Panc1 (cell line): ENCODE measurements around the gene GNB1. TPM values are rescaled to one million over a fixed set of nuclear protein-coding genes. Genes with fewer than 3 reads are reported as not detected.
"Not testable (repeated sequence)": the region's sequence is repeated elsewhere in the genome, so short reads cannot be mapped to it uniquely, and the experiment has no call there.

Experiments used
- ATAC-seq: fragments of 200-7000 bp; cut with Tn5 transposase; 2 replicates; pipeline ENCODE4 v1.9.1; 2020; ENCODE audit warnings: mild to moderate bottlenecking, moderate library complexity
- BruUV-seq: library from RNA; stranded (reverse); fragments of 400-500 nt; replicated peaks from 2 replicates; lab custom pipeline; 2021; lab: Mats Ljungman, UMichigan
- CTCF ChIA-PET: fragments of 300-600 bp; sonication (Branson Sonifier 250); formaldehyde crosslinking; loops from one replicate; lab custom pipeline; 2022; ENCODE audit warnings: antibody characterized with exemption; lab: Charles Lee
- POLR2A ChIA-PET: fragments of 300-600 bp; sonication (Branson Sonifier 250); formaldehyde crosslinking; loops from one replicate; lab custom pipeline; 2022; ENCODE audit warnings: antibody characterized with exemption; lab: Charles Lee
- DNase-seq: peaks from one replicate; pipeline ENCODE4 v3.0.0-alpha.2; 2010; ENCODE audit warnings: low read depth, low spot score
- H3K27ac ChIP-seq: 2 replicates; pipeline ENCODE4 v1.5.1; 2011; ENCODE audit warnings: mild to moderate bottlenecking, low read length, inconsistent platforms
- H3K27me3 ChIP-seq: fragments of 200-500 bp; sonication (Bioruptor generic); 2 replicates; pipeline ENCODE4 v1.6.0; 2014; ENCODE audit warnings: low read length, inconsistent platforms; ENCODE audit not compliant: control insufficient read depth, insufficient read depth
- H3K36me3 ChIP-seq: fragments of 200-500 bp; sonication (Bioruptor generic); 2 replicates; pipeline ENCODE4 v1.5.1; 2014; ENCODE audit warnings: inconsistent platforms, mild to moderate bottlenecking, low read length, moderate library complexity; ENCODE audit not compliant: control insufficient read depth, insufficient read depth
- H3K4me1 ChIP-seq: 2 replicates; pipeline ENCODE4 v1.5.1; 2011; ENCODE audit warnings: inconsistent platforms, mild to moderate bottlenecking, low read length, moderate library complexity; ENCODE audit not compliant: control insufficient read depth, insufficient read depth
- H3K4me3 ChIP-seq, 2 experiments: 2 replicates each; pipeline ENCODE4 v1.5.1; 2011 to 2012; ENCODE audit warnings: low read depth in 2 of 2, low read length in 2 of 2, mild to moderate bottlenecking in 2 of 2, inconsistent platforms in 1 of 2, moderate library complexity in 1 of 2
- H3K9me3 ChIP-seq: fragments of 200-500 bp; sonication (Bioruptor generic); 2 replicates; pipeline ENCODE4 v1.5.1; 2014; ENCODE audit warnings: low read depth, mild to moderate bottlenecking, inconsistent platforms, low read length, moderate library complexity; ENCODE audit not compliant: control insufficient read depth, insufficient read depth
- POLR2AphosphoS5 ChIP-seq: IDR thresholded peaks from 2 replicates; pipeline ENCODE4 v1.6.1; 2012; ENCODE audit warnings: mild to moderate bottlenecking, low read depth, low read length, moderate library complexity
- REST ChIP-seq, 2 experiments: IDR thresholded peaks; 2 replicates each; pipeline ENCODE4 v1.6.1; 2011 to 2012; ENCODE audit warnings: low read depth in 2 of 2, control low read depth in 1 of 2, low read length in 1 of 2, mild to moderate bottlenecking in 1 of 2, moderate library complexity in 1 of 2; ENCODE audit not compliant: insufficient read depth in 1 of 2
- SIN3A ChIP-seq: IDR thresholded peaks from 2 replicates; pipeline ENCODE4 v1.6.1; 2012; ENCODE audit warnings: low read depth, mild to moderate bottlenecking, low read length, moderate library complexity, borderline replicate concordance; ENCODE audit not compliant: insufficient read depth
- TCF7L2 ChIP-seq: IDR thresholded peaks from 2 replicates; pipeline ENCODE4 v1.6.1; 2011; ENCODE audit warnings: mild to moderate bottlenecking, low read depth, low read length, inconsistent platforms
- in situ Hi-C: cut with HindIII; loops from 2 replicates; pipeline ENCODE4 v1.10.0; 2016; ENCODE audit warnings: low sequenced_read_pairs, low pct_unique_long_range_greater_than_20kb
- intact Hi-C: fragments of 100-400 bp; cut with micrococcal nuclease; formaldehyde crosslinking; loops from one replicate; pipeline ENCODE4 v1.10.0; 2022; ENCODE audit not compliant: unreplicated experiment
- total RNA-seq: library from RNA; stranded (reverse); gene quantifications from one replicate; pipeline ENCODE4 v1.2.1, GENCODE V29; 2021; ENCODE audit not compliant: unreplicated experiment
- TF ChIP-seq, protein P1 (sequence below): fragments of 450-650 bp; IDR thresholded peaks from 2 replicates; pipeline ENCODE4 v1.5.1; 2017; ENCODE audit warnings: mild to moderate bottlenecking

GNB1 gene
- total RNA-seq, 1 experiment from 2014 or later: 499 TPM

- peaks cover 40% of the 10 kb centered on the region for H3K4me1 ChIP-seq
- H3K27ac ChIP-seq: no peak overlapping the region
- DNase-seq (no peak), ATAC-seq (no peak)
- TSS peak; percentile 5 for BruUV-seq
- intact Hi-C loops: no loop called here
- H3K9me3 ChIP-seq: no peaks in the 10 kb centered on the region
- no peak for TF ChIP-seq SIN3A
- no peak for TF ChIP-seq TCF7L2
- TF ChIP-seq, protein P1, sequence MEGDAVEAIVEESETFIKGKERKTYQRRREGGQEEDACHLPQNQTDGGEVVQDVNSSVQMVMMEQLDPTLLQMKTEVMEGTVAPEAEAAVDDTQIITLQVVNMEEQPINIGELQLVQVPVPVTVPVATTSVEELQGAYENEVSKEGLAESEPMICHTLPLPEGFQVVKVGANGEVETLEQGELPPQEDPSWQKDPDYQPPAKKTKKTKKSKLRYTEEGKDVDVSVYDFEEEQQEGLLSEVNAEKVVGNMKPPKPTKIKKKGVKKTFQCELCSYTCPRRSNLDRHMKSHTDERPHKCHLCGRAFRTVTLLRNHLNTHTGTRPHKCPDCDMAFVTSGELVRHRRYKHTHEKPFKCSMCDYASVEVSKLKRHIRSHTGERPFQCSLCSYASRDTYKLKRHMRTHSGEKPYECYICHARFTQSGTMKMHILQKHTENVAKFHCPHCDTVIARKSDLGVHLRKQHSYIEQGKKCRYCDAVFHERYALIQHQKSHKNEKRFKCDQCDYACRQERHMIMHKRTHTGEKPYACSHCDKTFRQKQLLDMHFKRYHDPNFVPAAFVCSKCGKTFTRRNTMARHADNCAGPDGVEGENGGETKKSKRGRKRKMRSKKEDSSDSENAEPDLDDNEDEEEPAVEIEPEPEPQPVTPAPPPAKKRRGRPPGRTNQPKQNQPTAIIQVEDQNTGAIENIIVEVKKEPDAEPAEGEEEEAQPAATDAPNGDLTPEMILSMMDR: no peak
- TF ChIP-seq REST (IDR thresholded peaks at IDR 0.05; ENCODE audit: insufficient read depth in 1 of 2, low read depth in 2 of 2, low read length in 1 of 2): no peak
- TF ChIP-seq POLR2AphosphoS5: no peak
- in situ Hi-C loops: no loop called here
- H3K27me3 ChIP-seq: no peaks in the 10 kb centered on the region
- CTCF ChIA-PET: interaction anchor here (0.6 to 1.0 kb wide), 3 partner anchors 8 to 188 kb away, joined by 3 to 4 read pairs (median 4); no protein-coding TSS in a partner anchor
- H3K36me3 ChIP-seq: no peaks in the 10 kb centered on the region
- no peak overlapping the region for H3K4me3 ChIP-seq
- POLR2A ChIA-PET: interaction anchor here (0.6 to 0.7 kb wide), 2 partner anchors 9 to 24 kb away, joined by 3 to 8 read pairs; no protein-coding TSS in a partner anchor
These were observed 32.4 kb downstream of the GNB1 start for GRCh38 chr1:1858382-1859086.

DNA sequence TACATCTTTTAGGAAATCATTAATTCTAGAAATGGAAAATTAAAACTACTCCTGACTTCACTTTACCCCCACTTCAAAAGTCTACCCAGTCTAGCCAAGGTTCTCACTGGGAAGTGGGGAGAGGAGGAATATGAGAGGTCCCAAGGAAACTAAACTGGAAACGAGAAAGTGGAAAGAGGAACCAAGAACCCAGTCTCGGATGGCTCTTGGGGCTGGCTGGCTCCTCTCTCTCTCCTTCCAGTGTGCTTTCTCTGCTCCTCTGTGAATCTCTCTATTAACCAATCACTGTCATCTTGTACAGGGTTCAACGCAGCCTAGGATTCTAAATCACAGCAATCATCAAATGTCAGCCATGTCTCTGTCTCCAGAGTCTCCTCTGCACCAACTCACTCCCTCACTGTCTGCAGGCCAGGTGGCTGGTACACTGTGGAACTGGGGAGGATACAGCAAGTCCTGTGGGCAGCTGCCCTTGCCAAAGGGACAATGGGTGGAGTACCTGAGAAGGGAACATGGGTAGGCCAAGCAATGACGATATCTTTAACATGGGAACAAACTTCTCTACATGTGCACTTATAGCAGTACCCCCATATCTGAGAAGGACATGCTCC lies 33.7 kb downstream of the GNB1 start:
- DNase-seq (no peak), ATAC-seq (no peak)
- Histone ChIP-seq H3K36me3 (no peaks in the 10 kb centered on the region), H3K27me3 (no peaks in the 10 kb centered on the region), H3K4me1 (peaks cover 44% of the 10 kb centered on the region), H3K9me3 (no peaks in the 10 kb centered on the region), H3K4me3 (no peak overlapping the region), H3K27ac (no peak overlapping the region)
- CTCF ChIA-PET: no interaction called here
- POLR2A ChIA-PET: no interaction called here
- no TSS peak for BruUV-seq
- TF ChIP-seq, protein P1: no peak
- TF ChIP-seq SIN3A (no peak), REST (IDR thresholded peaks at IDR 0.05; ENCODE audit: insufficient read depth in 1 of 2, low read depth in 2 of 2, low read length in 1 of 2) (no peak), POLR2AphosphoS5 (no peak), TCF7L2 (no peak)
- intact Hi-C loops: no loop called here
- in situ Hi-C loops: no loop called here

GRCh38 chr1:1856161-1856560 lies 34.7 kb downstream of the GNB1 start:
- DNase-seq, ATAC-seq, CTCF ChIA-PET, H3K9me3 ChIP-seq, H3K27me3 ChIP-seq, H3K36me3 ChIP-seq, intact Hi-C loops, H3K4me3 ChIP-seq, POLR2A ChIA-PET, BruUV-seq, in situ Hi-C loops, H3K27ac ChIP-seq: not testable (repeated sequence)
- H3K4me1 ChIP-seq: peaks cover 37% of the 10 kb centered on the region
